Measurements from ENCODE around the gene ADORA2A.
"Not testable (repeated sequence)": the region's sequence is repeated elsewhere in the genome, so short reads cannot be mapped to it uniquely, and the experiment has no call there.

The ADORA2A gene

GRCh38 chr22:24482575-24482974 is 55.2 kb downstream of the ADORA2A start:
- FAIRE-seq = no peak
- DNase-seq (ENCODE audit: insufficient read length, low spot score) = no peak

- DNase-seq (ENCODE audit: insufficient read length, low spot score) (no peak), FAIRE-seq (no peak)
Measured at GRCh38 chr22:24482998-24483397, 55.6 kb downstream of the ADORA2A start.

- no peak for FAIRE-seq
Measured at GRCh38 chr22:24483976-24484545, 56.7 kb downstream of the ADORA2A start.

DNA sequence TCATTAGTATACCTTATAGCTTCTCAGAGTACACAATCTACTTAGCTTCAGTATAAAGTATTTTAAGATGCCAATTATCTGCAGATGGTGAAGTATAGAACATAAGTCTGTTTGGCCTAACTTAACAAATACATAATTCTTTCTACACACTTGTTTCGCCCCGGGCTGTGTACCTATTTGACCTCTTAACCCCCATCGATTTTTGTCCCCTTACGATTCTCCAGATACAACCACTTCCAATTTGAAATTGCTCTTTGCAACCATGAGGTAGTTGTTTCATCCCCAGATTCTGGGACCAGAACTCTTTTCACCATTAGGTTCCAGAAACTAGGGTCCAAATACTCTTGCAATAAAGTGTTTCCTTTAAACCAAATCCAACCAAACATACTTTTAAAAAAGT is 57.8 kb downstream of the ADORA2A start:
- FAIRE-seq (no peak), DNase-seq (ENCODE audit: insufficient read length, low spot score) (no peak)

More at GRCh38 chr22:24483976-24484545, 56.7 kb downstream of the ADORA2A start:
- no peak for DNase-seq (ENCODE audit: insufficient read length, low spot score)

GRCh38 chr22:24485608-24486007 is 58.2 kb downstream of the ADORA2A start:
- FAIRE-seq (no peak), DNase-seq (ENCODE audit: insufficient read length, low spot score) (peak; percentile 25)

- no peak for FAIRE-seq
- no peak for DNase-seq (ENCODE audit: insufficient read length, low spot score)
Measured at GRCh38 chr22:24486501-24486921, 59.1 kb downstream of the ADORA2A start.

GRCh38 chr22:24489011-24489410 is 61.6 kb downstream of the ADORA2A start:
- DNase-seq (ENCODE audit: insufficient read length, low spot score) (no peak), FAIRE-seq (no peak)

DNA sequence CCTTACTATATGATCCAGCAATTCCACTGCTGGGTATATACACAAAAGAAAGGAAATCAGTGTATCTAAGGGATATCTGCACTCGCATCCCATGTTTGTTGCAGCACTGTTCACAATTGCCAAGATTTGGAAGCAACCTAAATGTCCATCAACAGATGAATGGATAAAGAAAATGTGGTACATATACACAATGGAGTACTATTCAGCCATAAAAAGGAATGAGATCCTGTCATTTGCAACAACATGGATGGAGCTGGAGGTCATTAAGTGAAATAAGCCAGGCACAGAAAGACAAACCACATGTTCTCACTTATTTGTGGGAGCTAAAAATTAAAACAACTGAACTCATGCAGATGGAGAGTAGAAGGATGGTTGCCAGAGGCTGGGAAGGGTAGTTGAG is 62.0 kb downstream of the ADORA2A start:
- FAIRE-seq; DNase-seq (ENCODE audit: insufficient read length, low spot score): not testable (repeated sequence)

Measured in HTR-8/SVneo (cell line).